AML-193 (cell line): ENCODE measurements around the gene UMAD1.

Experiments
- DNase-seq, 2 experiments: peaks; one replicate each; lab custom pipeline; 2025; lab: John Stamatoyannopoulos, UW

The UMAD1 gene

GRCh38 chr7:7764520-7765396 is 124.2 kb downstream of the UMAD1 start:
- peak in 1 of 2 experiments; percentile 8 for DNase-seq

- DNase-seq = no peak
These were observed 124.9 kb downstream of the UMAD1 start for GRCh38 chr7:7765422-7765821.

GRCh38 chr7:7766671-7767070 is 126.1 kb downstream of the UMAD1 start:
- no peak for DNase-seq

- DNase-seq = no peak
These were observed 128.6 kb downstream of the UMAD1 start for GRCh38 chr7:7768977-7769709.

GRCh38 chr7:7769710-7770627 is 129.4 kb downstream of the UMAD1 start:
- DNase-seq = no peak

- no peak for DNase-seq
These were observed 130.9 kb downstream of the UMAD1 start for GRCh38 chr7:7771452-7771851.

GRCh38 chr7:7772397-7772821 is 131.9 kb downstream of the UMAD1 start:
- no peak for DNase-seq

- DNase-seq = no peak
These were observed 133.1 kb downstream of the UMAD1 start for GRCh38 chr7:7773334-7774309.

- no peak for DNase-seq
These were observed 139.3 kb downstream of the UMAD1 start for GRCh38 chr7:7779888-7780287.

- DNase-seq = no peak
These were observed 142.4 kb downstream of the UMAD1 start for GRCh38 chr7:7783001-7783400.

GRCh38 chr7:7785344-7785973 is 144.9 kb downstream of the UMAD1 start:
- no peak for DNase-seq

GRCh38 chr7:7786595-7786994 is 146.0 kb downstream of the UMAD1 start:
- no peak for DNase-seq

- DNase-seq = no peak
These were observed 149.0 kb downstream of the UMAD1 start for GRCh38 chr7:7789551-7789988.

GRCh38 chr7:7790041-7790741 is 149.6 kb downstream of the UMAD1 start:
- no peak for DNase-seq

- no peak for DNase-seq
These were observed 151.0 kb downstream of the UMAD1 start for GRCh38 chr7:7791523-7791922.

GRCh38 chr7:7792056-7792455 is 151.5 kb downstream of the UMAD1 start:
- DNase-seq = no peak

GRCh38 chr7:7793249-7793648 is 152.7 kb downstream of the UMAD1 start:
- DNase-seq = no peak

- no peak for DNase-seq
These were observed 153.4 kb downstream of the UMAD1 start for GRCh38 chr7:7793921-7794320.

- no peak for DNase-seq
These were observed 154.7 kb downstream of the UMAD1 start for GRCh38 chr7:7795203-7795602.

- no peak for DNase-seq
These were observed 155.1 kb downstream of the UMAD1 start for GRCh38 chr7:7795630-7796121.
